PFSK-1 (cell line): ENCODE results near the gene LSM7.

Experiments
- POLR2AphosphoS5 ChIP-seq: IDR thresholded peaks from 2 replicates; pipeline ENCODE4 v1.6.1; 2012; ENCODE audit warnings: low read depth, mild to moderate bottlenecking, control low read depth, low read length, moderate library complexity
- TAF1 ChIP-seq: IDR thresholded peaks from 2 replicates; pipeline ENCODE4 v1.6.1; 2012; ENCODE audit warnings: low read length, control low read depth, borderline replicate concordance; ENCODE audit not compliant: insufficient read depth

GRCh38 chr19:2336528-2337328 lies 8.3 kb upstream of the LSM7 start:
- TF ChIP-seq TAF1 (no peak), POLR2AphosphoS5 (no peak)
